Smooth muscle cell (in vitro differentiated cells): ENCODE results near the gene SIPA1. TPM values are rescaled to one million over a fixed set of nuclear protein-coding genes. Genes with fewer than 3 reads are reported as not detected.

ENCODE experiments used
- DNase-seq: peaks from one replicate; lab custom pipeline; 2025; ENCODE audit not compliant: unreplicated experiment; lab: John Stamatoyannopoulos, UW
- H2AFZ ChIP-seq: fragments of 200-600 bp; sonication (generic); 2 replicates; pipeline ENCODE4 v1.6.0; 2016; ENCODE audit warnings: antibody characterized with exemption, low read depth, mild to moderate bottlenecking
- H3F3A ChIP-seq: fragments of 200-600 bp; sonication (generic); 2 replicates; pipeline ENCODE4 v1.6.0; 2017; ENCODE audit warnings: antibody characterized with exemption, low read depth
- H3K27ac ChIP-seq: fragments of 200-600 bp; sonication (generic); 2 replicates; pipeline ENCODE4 v1.5.1; 2016; ENCODE audit warnings: low read depth, mild to moderate bottlenecking
- H3K27me3 ChIP-seq: fragments of 200-600 bp; sonication (generic); 2 replicates; pipeline ENCODE4 v1.6.1; 2016; ENCODE audit warnings: low read depth, mild to moderate bottlenecking
- H3K36me3 ChIP-seq: fragments of 200-600 bp; sonication (generic); 2 replicates; pipeline ENCODE4 v1.5.1; 2016; ENCODE audit warnings: low read depth
- H3K4me1 ChIP-seq: fragments of 200-600 bp; sonication (generic); 2 replicates; pipeline ENCODE4 v1.5.1; 2016; ENCODE audit warnings: low read depth
- H3K4me2 ChIP-seq: fragments of 200-600 bp; sonication (generic); 2 replicates; pipeline ENCODE4 v1.6.0; 2016; ENCODE audit warnings: mild to moderate bottlenecking
- H3K4me3 ChIP-seq: fragments of 200-600 bp; sonication (generic); 2 replicates; pipeline ENCODE4 v1.5.1; 2016; ENCODE audit warnings: mild to moderate bottlenecking
- H3K79me2 ChIP-seq: fragments of 200-600 bp; sonication (generic); 2 replicates; pipeline ENCODE4 v1.6.0; 2016; ENCODE audit warnings: low read depth, mild to moderate bottlenecking
- H3K9ac ChIP-seq: fragments of 200-600 bp; sonication (generic); 2 replicates; pipeline ENCODE4 v1.6.0; 2016; ENCODE audit warnings: low read depth
- H3K9me3 ChIP-seq: fragments of 200-600 bp; sonication (generic); replicated peaks from 2 replicates; pipeline ENCODE4 v1.5.1; 2016; ENCODE audit warnings: low read depth
- H4K20me1 ChIP-seq: fragments of 200-600 bp; sonication (generic); 2 replicates; pipeline ENCODE4 v1.6.0; 2016; ENCODE audit warnings: low read depth
- CTCF ChIP-seq: fragments of 200-600 bp; sonication (generic); IDR thresholded peaks from 2 replicates; pipeline ENCODE4 v1.5.1; 2017; ENCODE audit warnings: borderline replicate concordance, mild to moderate bottlenecking, antibody characterized with exemption; ENCODE audit not compliant: insufficient read depth, poor library complexity, severe bottlenecking
- WGBS: methylation state at CpG from one replicate; pipeline ENCODE4 v1.1.7; 2016; ENCODE audit warnings: low lambda C conversion rate; 5-methylcytosine and 5-hydroxymethylcytosine counted together
- polyA plus RNA-seq: library from polyadenylated mRNA; unstranded; fragments of >200 nt; fragmentation: Nextera tagmentation; extraction: Ambion mirVana; gene quantifications from 2 replicates; pipeline ENCODE4 v1.2.1, GENCODE V29; 2016
- total RNA-seq: library from RNA; depleted of rRNA; stranded (reverse); fragments of >200 nt; gene quantifications from 2 replicates; pipeline ENCODE4 v1.2.3, GENCODE V29; 2014

SIPA1 gene
- total and polyA plus RNA-seq, 2 experiments from 2014 or later, result 9.8 to 67.6 TPM

- Histone ChIP-seq H3K27me3 (no peaks in the 10 kb centered on the region), H3K79me2 (peaks cover 55% of the 10 kb centered on the region), H3F3A (no peaks in the 10 kb centered on the region), H3K4me1 (peaks cover 20% of the 10 kb centered on the region), H3K4me3 (peak overlapping the region; percentile 65), H3K9ac (peak overlapping the region; percentile 96), H3K36me3 (no peaks in the 10 kb centered on the region), H3K27ac (peak overlapping the region; percentile 80), H3K9me3 (no peaks in the 10 kb centered on the region), H4K20me1 (peaks cover 56% of the 10 kb centered on the region), H3K4me2 (peak overlapping the region; percentile 90), H2AFZ (no peak overlapping the region)
- no peak for TF ChIP-seq CTCF
- DNase-seq, result no peak
- WGBS, result 73% methylated on average over 35 of the region's 43 CpGs
Observed at GRCh38 chr11:65613091-65613928, 24.6 kb upstream of the SIPA1 start.

GRCh38 chr11:65615229-65615949 lies 22.5 kb upstream of the SIPA1 start, which contains the start of gene PCNX3:
Gene PCNX3 (plus strand): TSS chr11:65615776. CDS start chr11:65616312, 536 bp downstream.
- Histone ChIP-seq H3K79me2 (peaks cover 55% of the 10 kb centered on the region), H3K9ac (peak within 1 kb of the TSS; percentile 96), H3K36me3 (no peaks in the 10 kb centered on the region)

GRCh38 chr11:65615950-65616574 lies 21.8 kb upstream of the SIPA1 start:
- H3K27me3 ChIP-seq, result no peaks in the 10 kb centered on the region
- no peaks in the 10 kb centered on the region for H3F3A ChIP-seq
- H3K36me3 ChIP-seq, result no peaks in the 10 kb centered on the region
- H3K4me3 ChIP-seq, result peak overlapping the region; percentile 80
- H3K27ac ChIP-seq, result peak overlapping the region; percentile 69
- peaks cover 20% of the 10 kb centered on the region for H3K4me1 ChIP-seq
- H3K9me3 ChIP-seq, result no peaks in the 10 kb centered on the region
- WGBS, result 8% methylated on average over 17 of the region's 50 CpGs
- H3K4me2 ChIP-seq, result peak overlapping the region; percentile 94
- peak overlapping the region; percentile 81 for H3K9ac ChIP-seq
- peaks cover 29% of the 10 kb centered on the region for H4K20me1 ChIP-seq
- no peak for DNase-seq
- no peak for TF ChIP-seq CTCF
- peaks cover 52% of the 10 kb centered on the region for H3K79me2 ChIP-seq
- no peak overlapping the region for H2AFZ ChIP-seq

More at GRCh38 chr11:65615229-65615949, 22.5 kb upstream of the SIPA1 start, which contains the start of gene PCNX3:
- peak within 1 kb of the TSS; percentile 80 for H3K27ac ChIP-seq
- peak; percentile 100 for DNase-seq
- H2AFZ ChIP-seq, result no peak within 1 kb of the TSS
- peaks cover 36% of the 10 kb centered on the region for H4K20me1 ChIP-seq
- no peak for TF ChIP-seq CTCF
- no peaks in the 10 kb centered on the region for H3F3A ChIP-seq
- 1% methylated on average over 54 of the region's 55 CpGs for WGBS
- H3K4me1 ChIP-seq, result peaks cover 20% of the 10 kb centered on the region
- H3K27me3 ChIP-seq, result no peaks in the 10 kb centered on the region
- H3K9me3 ChIP-seq, result no peaks in the 10 kb centered on the region
- H3K4me2 ChIP-seq, result peak within 1 kb of the TSS; percentile 94
- H3K4me3 ChIP-seq, result peak within 1 kb of the TSS; percentile 80
